ENCODE data around the gene CCDC201.
"Not testable (repeated sequence)": the region's sequence is repeated elsewhere in the genome, so short reads cannot be mapped to it uniquely, and the experiment has no call there.

DNA sequence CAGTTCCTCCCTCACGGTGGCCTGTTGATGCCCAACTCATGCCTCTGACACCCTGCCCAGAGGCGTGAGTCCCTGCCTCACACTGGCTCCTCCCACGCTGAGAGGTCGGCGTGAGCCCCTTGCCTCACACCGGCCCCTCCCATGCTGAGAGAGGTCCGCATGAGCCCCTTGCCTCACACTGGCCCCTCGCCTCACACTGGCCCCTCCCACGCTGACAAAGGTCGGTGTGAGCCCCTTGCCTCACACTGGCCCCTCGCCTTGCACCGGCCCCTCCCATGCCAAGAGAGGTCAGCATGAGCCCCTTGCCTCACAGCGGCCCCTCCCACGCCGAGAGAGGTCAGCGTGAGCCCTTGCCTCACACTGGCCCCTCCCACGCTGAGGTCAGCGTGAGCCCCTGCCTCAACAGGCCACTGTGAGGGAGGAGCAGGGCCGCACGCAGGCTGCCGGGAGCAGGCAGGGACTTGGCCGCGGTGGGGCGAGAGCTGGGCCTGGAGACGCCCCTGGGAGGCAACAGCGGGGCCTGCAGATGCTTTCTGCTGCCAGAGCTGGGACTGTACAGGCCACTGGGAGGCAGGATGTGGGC, 61.1 kb downstream of the CCDC201 start:
- not testable (repeated sequence) for TF ChIP-seq POLR2AphosphoS5 (IDR thresholded peaks at IDR 0.05)
- TF ChIP-seq, protein P1, sequence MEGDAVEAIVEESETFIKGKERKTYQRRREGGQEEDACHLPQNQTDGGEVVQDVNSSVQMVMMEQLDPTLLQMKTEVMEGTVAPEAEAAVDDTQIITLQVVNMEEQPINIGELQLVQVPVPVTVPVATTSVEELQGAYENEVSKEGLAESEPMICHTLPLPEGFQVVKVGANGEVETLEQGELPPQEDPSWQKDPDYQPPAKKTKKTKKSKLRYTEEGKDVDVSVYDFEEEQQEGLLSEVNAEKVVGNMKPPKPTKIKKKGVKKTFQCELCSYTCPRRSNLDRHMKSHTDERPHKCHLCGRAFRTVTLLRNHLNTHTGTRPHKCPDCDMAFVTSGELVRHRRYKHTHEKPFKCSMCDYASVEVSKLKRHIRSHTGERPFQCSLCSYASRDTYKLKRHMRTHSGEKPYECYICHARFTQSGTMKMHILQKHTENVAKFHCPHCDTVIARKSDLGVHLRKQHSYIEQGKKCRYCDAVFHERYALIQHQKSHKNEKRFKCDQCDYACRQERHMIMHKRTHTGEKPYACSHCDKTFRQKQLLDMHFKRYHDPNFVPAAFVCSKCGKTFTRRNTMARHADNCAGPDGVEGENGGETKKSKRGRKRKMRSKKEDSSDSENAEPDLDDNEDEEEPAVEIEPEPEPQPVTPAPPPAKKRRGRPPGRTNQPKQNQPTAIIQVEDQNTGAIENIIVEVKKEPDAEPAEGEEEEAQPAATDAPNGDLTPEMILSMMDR (IDR thresholded peaks at IDR 0.05) = not testable (repeated sequence)
